H9 (cell line): Measurements from ENCODE around the gene DUSP2. TPM values are rescaled to one million over a fixed set of nuclear protein-coding genes. Genes with fewer than 3 reads are reported as not detected.

Source experiments
- DNase-seq: peaks from one replicate; pipeline ENCODE4 v3.0.0-alpha.2; 2017
- H2AFZ ChIP-seq: one replicate; pipeline ENCODE4 v1.6.1; 2013; ENCODE audit warnings: mild to moderate bottlenecking, low read length, control low read depth, moderate library complexity
- H2AK5ac ChIP-seq: 2 replicates; pipeline ENCODE4 v1.6.1; 2013; ENCODE audit warnings: low read length, control low read depth, mixed read lengths; ENCODE audit not compliant: insufficient read length
- H2BK120ac ChIP-seq: one replicate; pipeline ENCODE4 v1.6.1; 2013; ENCODE audit warnings: low read depth, mild to moderate bottlenecking, low read length, control low read depth, inconsistent platforms; ENCODE audit not compliant: poor library complexity, severe bottlenecking
- H2BK12ac ChIP-seq: 2 replicates; pipeline ENCODE4 v1.6.1; 2013; ENCODE audit warnings: low read length, control low read depth, mixed read lengths, low read depth; ENCODE audit not compliant: insufficient read length
- H2BK15ac ChIP-seq: 2 replicates; pipeline ENCODE4 v1.6.1; 2013; ENCODE audit warnings: low read depth, low read length, control low read depth
- H2BK20ac ChIP-seq: one replicate; pipeline ENCODE4 v1.6.1; 2013; ENCODE audit warnings: low read depth, mild to moderate bottlenecking, low read length, control low read depth, inconsistent platforms; ENCODE audit not compliant: poor library complexity, severe bottlenecking
- H2BK5ac ChIP-seq: 2 replicates; pipeline ENCODE4 v1.6.1; 2013; ENCODE audit warnings: low read length, control low read depth, mixed read lengths; ENCODE audit not compliant: insufficient read length
- H3K14ac ChIP-seq: 2 replicates; pipeline ENCODE4 v1.6.1; 2013; ENCODE audit warnings: low read length, control low read depth; ENCODE audit not compliant: insufficient read depth
- H3K18ac ChIP-seq: 2 replicates; pipeline ENCODE4 v1.6.1; 2013; ENCODE audit warnings: low read depth, mild to moderate bottlenecking, mixed read lengths, low read length, control low read depth; ENCODE audit not compliant: insufficient read length
- H3K23ac ChIP-seq: 2 replicates; pipeline ENCODE4 v1.6.1; 2013; ENCODE audit warnings: low read length, control low read depth, mixed read lengths, low read depth; ENCODE audit not compliant: insufficient read length
- H3K23me2 ChIP-seq: 2 replicates; pipeline ENCODE4 v1.6.1; 2013; ENCODE audit warnings: low read depth, mild to moderate bottlenecking, mixed read lengths, low read length, control low read depth; ENCODE audit not compliant: insufficient read length, poor library complexity, severe bottlenecking
- H3K27ac ChIP-seq: 2 replicates; pipeline ENCODE4 v1.5.1; 2013; ENCODE audit warnings: low read length, control low read depth, mixed read lengths, low read depth; ENCODE audit not compliant: insufficient read length
- H3K27me3 ChIP-seq: 2 replicates; pipeline ENCODE4 v1.6.1; 2013; ENCODE audit warnings: low read length, control low read depth, inconsistent platforms; ENCODE audit not compliant: insufficient read depth
- H3K4ac ChIP-seq: 2 replicates; pipeline ENCODE4 v1.6.1; 2013; ENCODE audit warnings: low read depth, mild to moderate bottlenecking, control low read depth, inconsistent platforms, low read length, moderate library complexity
- H3K4me1 ChIP-seq: 2 replicates; pipeline ENCODE4 v1.6.1; 2013; ENCODE audit warnings: low read length, control low read depth, inconsistent platforms; ENCODE audit not compliant: insufficient read depth
- H3K4me2 ChIP-seq: 2 replicates; pipeline ENCODE4 v1.6.1; 2013; ENCODE audit warnings: low read length, control low read depth, mixed read lengths; ENCODE audit not compliant: insufficient read length, insufficient read depth
- H3K56ac ChIP-seq: 2 replicates; pipeline ENCODE4 v1.6.1; 2013; ENCODE audit warnings: low read depth, mild to moderate bottlenecking, mixed read lengths, low read length, control low read depth; ENCODE audit not compliant: insufficient read length
- H3K79me1 ChIP-seq: 2 replicates; pipeline ENCODE4 v1.6.1; 2013; ENCODE audit warnings: low read depth, mild to moderate bottlenecking, moderate library complexity, low read length, control low read depth, inconsistent platforms; ENCODE audit not compliant: insufficient read depth, poor library complexity, severe bottlenecking
- H3K79me2 ChIP-seq: 2 replicates; pipeline ENCODE4 v1.6.1; 2013; ENCODE audit warnings: low read length, control low read depth, inconsistent platforms; ENCODE audit not compliant: insufficient read depth
- H3K9ac ChIP-seq: 2 replicates; pipeline ENCODE4 v1.6.1; 2013; ENCODE audit warnings: low read length, control low read depth, mixed read lengths; ENCODE audit not compliant: insufficient read length; ENCODE audit errors: extremely low read depth
- H3K9me3 ChIP-seq: one replicate; pipeline ENCODE4 v1.6.1; 2013; ENCODE audit warnings: low read depth, low read length, inconsistent platforms; ENCODE audit not compliant: control insufficient read depth
- H3T11ph ChIP-seq: one replicate; pipeline ENCODE4 v1.6.1; 2013; ENCODE audit warnings: mild to moderate bottlenecking, low read length, control low read depth, inconsistent platforms
- H4K20me1 ChIP-seq: one replicate; pipeline ENCODE4 v1.6.1; 2013; ENCODE audit not compliant: control insufficient read depth, insufficient read length, insufficient read depth
- H4K5ac ChIP-seq: 2 replicates; pipeline ENCODE4 v1.6.1; 2013; ENCODE audit warnings: low read depth, mild to moderate bottlenecking, mixed read lengths, low read length, control low read depth; ENCODE audit not compliant: insufficient read length
- H4K8ac ChIP-seq: replicated peaks from 2 replicates; pipeline ENCODE4 v1.6.1; 2013; ENCODE audit warnings: low read length, control low read depth, mixed read lengths, low read depth; ENCODE audit not compliant: insufficient read length
- H4K91ac ChIP-seq: 2 replicates; pipeline ENCODE4 v1.6.1; 2013; ENCODE audit warnings: low read depth, mild to moderate bottlenecking, moderate library complexity, mixed read lengths, low read length, control low read depth; ENCODE audit not compliant: insufficient read length
- H3K27ac Mint-ChIP-seq, 3 experiments: 2 replicates in 2 of 3; 3 replicates in 1 of 3; pipeline ENCODE4 v1.8.0; 2020 to 2021; ENCODE audit warnings: mixed read lengths in 3 of 3, mild to moderate bottlenecking in 1 of 3, moderate library complexity in 1 of 3
- H3K27me3 Mint-ChIP-seq: 2 replicates; pipeline ENCODE4 v1.8.0; 2021; ENCODE audit warnings: low read depth, mild to moderate bottlenecking, moderate library complexity, mixed read lengths
- H3K36me3 Mint-ChIP-seq, 3 experiments: 2 replicates in 2 of 3; 3 replicates in 1 of 3; pipeline ENCODE4 v1.8.0; 2020 to 2021; ENCODE audit warnings: low read depth in 3 of 3, mixed read lengths in 3 of 3; ENCODE audit not compliant: insufficient read depth in 1 of 3
- H3K4me1 Mint-ChIP-seq, 2 experiments: 2 replicates each; pipeline ENCODE4 v1.8.0; 2020; ENCODE audit warnings: mixed read lengths in 2 of 2
- H3K4me3 Mint-ChIP-seq, 2 experiments: 2 replicates in 1 of 2; 3 replicates in 1 of 2; pipeline ENCODE4 v1.8.0; 2020 to 2021; ENCODE audit warnings: mild to moderate bottlenecking in 2 of 2, mixed read lengths in 2 of 2, moderate library complexity in 1 of 2
- H3K9me3 Mint-ChIP-seq, 2 experiments: 2 replicates in 1 of 2; 3 replicates in 1 of 2; pipeline ENCODE4 v1.8.0; 2020; ENCODE audit warnings: mild to moderate bottlenecking in 2 of 2, mixed read lengths in 2 of 2, moderate library complexity in 1 of 2
- WGBS: extraction: QIAGEN DNeasy Blood & Tissue Kit; methylation state at CpG from one replicate; pipeline ENCODE4 v1.1.7; 2013; ENCODE audit warnings: missing lambda C conversion rate, low lambda C conversion rate, mixed read lengths; ENCODE audit not compliant: insufficient read length; ENCODE audit errors: extremely low coverage; 5-methylcytosine and 5-hydroxymethylcytosine counted together
- total RNA-seq: library from RNA; stranded (reverse); gene quantifications from 2 replicates; pipeline ENCODE4 v1.2.1, GENCODE V29; 2021
- TF ChIP-seq, protein P1 (sequence below): fragments of 200-600 bp; sonication (generic); conservative IDR thresholded peaks from 3 replicates; pipeline ENCODE4 v1.8.0; 2021; ENCODE audit warnings: antibody characterized with exemption, mild to moderate bottlenecking

Gene DUSP2
- total RNA-seq, 1 experiment from 2014 or later: 14.9 TPM

DNA sequence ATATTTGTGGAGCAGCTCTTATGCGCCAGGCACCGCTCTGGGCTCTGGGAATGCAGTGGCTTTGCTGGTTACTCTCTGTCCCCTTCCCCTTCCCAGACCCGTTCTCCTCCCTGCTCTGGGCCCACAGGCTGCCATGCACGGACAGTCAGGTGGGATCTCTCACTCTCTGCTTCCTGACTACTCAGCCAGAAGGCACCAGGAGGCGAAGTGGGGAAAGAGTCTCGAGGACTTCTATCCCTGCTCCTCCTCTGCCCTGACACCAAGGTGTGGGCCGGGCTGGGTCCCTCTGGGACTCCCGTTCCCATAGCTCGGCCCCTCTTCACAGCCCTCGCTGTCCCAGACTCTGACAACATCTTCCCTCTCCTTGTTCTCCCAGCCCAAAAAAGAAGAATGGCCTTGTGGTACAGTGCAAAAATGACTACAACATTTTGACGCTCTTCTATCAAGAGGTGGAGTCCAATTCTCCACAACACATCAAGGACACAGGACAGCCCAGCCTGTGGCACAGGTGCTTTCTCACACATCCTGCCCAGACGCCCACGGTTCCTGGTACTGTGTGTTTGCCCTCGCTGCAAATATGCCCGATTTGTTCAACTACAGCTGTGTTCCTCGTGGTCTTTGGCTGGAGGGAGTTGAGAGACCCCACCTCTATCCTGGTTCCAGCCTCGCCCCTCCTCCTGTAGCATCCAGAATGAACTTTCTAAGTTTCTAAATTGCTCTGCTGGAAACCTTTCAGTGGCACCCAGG, 14.0 kb upstream of the DUSP2 start:
- Histone ChIP-seq H3K4me1 (no peaks in the 10 kb centered on the region), H4K20me1 (no peaks in the 10 kb centered on the region), H2BK5ac (no peak overlapping the region), H3K23me2 (no peaks in the 10 kb centered on the region), H3T11ph (no peak overlapping the region), H3K27ac (no peak overlapping the region), H3K9ac (no peak overlapping the region), H4K91ac (no peak overlapping the region), H3K79me2 (no peaks in the 10 kb centered on the region), H2BK120ac (no peak overlapping the region), H3K56ac (no peak overlapping the region), H4K8ac (no peak overlapping the region), H4K5ac (no peak overlapping the region), H3K27me3 (no peaks in the 10 kb centered on the region), H3K4ac (no peak overlapping the region), H3K18ac (no peak overlapping the region), H3K4me2 (no peak overlapping the region), H2AK5ac (no peak overlapping the region), H2BK20ac (no peak overlapping the region), H3K14ac (no peak overlapping the region), H3K79me1 (no peaks in the 10 kb centered on the region), H3K9me3 (no peaks in the 10 kb centered on the region), H2AFZ (no peak overlapping the region), H2BK15ac (no peak overlapping the region), H2BK12ac (no peak overlapping the region), H3K23ac (no peak overlapping the region)
- Mint-ChIP-seq H3K27me3 (peaks cover 9% of the 10 kb centered on the region), H3K4me1 (peaks cover 13 to 16% of the 10 kb centered on the region in 2 experiments; a peak in 3 of 4 replicates), H3K4me3 (no peak overlapping the region; a peak in 1 of 5 replicates), H3K36me3 (no peaks in the 10 kb centered on the region; a peak in 1 of 7 replicates), H3K9me3 (no peaks in the 10 kb centered on the region), H3K27ac (no peak overlapping the region; a peak in 3 of 7 replicates)
- WGBS: no CpG with 5 or more reads among the region's 17 CpGs
- TF ChIP-seq, protein P1, sequence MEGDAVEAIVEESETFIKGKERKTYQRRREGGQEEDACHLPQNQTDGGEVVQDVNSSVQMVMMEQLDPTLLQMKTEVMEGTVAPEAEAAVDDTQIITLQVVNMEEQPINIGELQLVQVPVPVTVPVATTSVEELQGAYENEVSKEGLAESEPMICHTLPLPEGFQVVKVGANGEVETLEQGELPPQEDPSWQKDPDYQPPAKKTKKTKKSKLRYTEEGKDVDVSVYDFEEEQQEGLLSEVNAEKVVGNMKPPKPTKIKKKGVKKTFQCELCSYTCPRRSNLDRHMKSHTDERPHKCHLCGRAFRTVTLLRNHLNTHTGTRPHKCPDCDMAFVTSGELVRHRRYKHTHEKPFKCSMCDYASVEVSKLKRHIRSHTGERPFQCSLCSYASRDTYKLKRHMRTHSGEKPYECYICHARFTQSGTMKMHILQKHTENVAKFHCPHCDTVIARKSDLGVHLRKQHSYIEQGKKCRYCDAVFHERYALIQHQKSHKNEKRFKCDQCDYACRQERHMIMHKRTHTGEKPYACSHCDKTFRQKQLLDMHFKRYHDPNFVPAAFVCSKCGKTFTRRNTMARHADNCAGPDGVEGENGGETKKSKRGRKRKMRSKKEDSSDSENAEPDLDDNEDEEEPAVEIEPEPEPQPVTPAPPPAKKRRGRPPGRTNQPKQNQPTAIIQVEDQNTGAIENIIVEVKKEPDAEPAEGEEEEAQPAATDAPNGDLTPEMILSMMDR: no peak
- peak; percentile 28 for DNase-seq
